Peyer's patch (tissue), 4 donors: ENCODE results near the gene RPL18A. TPM values are rescaled to one million over a fixed set of nuclear protein-coding genes. Genes with fewer than 3 reads are reported as not detected.

Source experiments
- DNase-seq, 3 donors: peaks; one replicate each; pipeline ENCODE4 v3.0.0-alpha.2; 2017 to 2019
- H3K27ac ChIP-seq, 4 donors: fragments of 200-600 bp; sonication (generic); one replicate each; pipeline ENCODE4 v1.5.1; 2016 to 2019
- H3K27me3 ChIP-seq, 2 donors: fragments of 200-600 bp; sonication (generic); one replicate each; pipeline ENCODE4 v1.5.1; 2019
- H3K36me3 ChIP-seq, 3 donors: fragments of 200-600 bp; sonication (generic); one replicate each; pipeline ENCODE4 v1.5.1; 2016 to 2019
- H3K4me1 ChIP-seq, 4 donors: fragments of 200-600 bp; sonication (generic); one replicate each; pipeline ENCODE4 v1.5.1; 2016 to 2019
- H3K4me3 ChIP-seq, 4 donors: fragments of 200-600 bp; sonication (generic); 1 replicate in 3 of 4; 2 replicates in 1 of 4; pipeline ENCODE4 v1.5.1; 2016 to 2019; ENCODE audit warnings: mild to moderate bottlenecking in 1 of 4
- H3K9me3 ChIP-seq, 4 donors: fragments of 200-600 bp; sonication (generic); one replicate each; pipeline ENCODE4 v1.5.1; 2016 to 2019; ENCODE audit warnings: mild to moderate bottlenecking in 1 of 4
- CTCF ChIP-seq, 6 experiments: fragments of 450-650 bp in 4 of 6; fragments of 200-600 bp in 2 of 6; sonication (generic) in 1 of 6; IDR thresholded peaks; one replicate each; pipeline ENCODE4 v1.5.1; 2017 to 2019; ENCODE audit warnings: antibody characterized with exemption in 6 of 6, mild to moderate bottlenecking in 3 of 6, moderate library complexity in 1 of 6
- POLR2A ChIP-seq, 2 donors: fragments of 450-650 bp; IDR thresholded peaks; one replicate each; pipeline ENCODE4 v1.5.1; 2017; ENCODE audit warnings: antibody characterized with exemption in 2 of 2, mild to moderate bottlenecking in 2 of 2, moderate library complexity in 2 of 2
- total RNA-seq, 4 donors: library from RNA; depleted of rRNA; stranded (reverse); fragments of >200 nt; gene quantifications; one replicate each; pipeline ENCODE4 v1.1.0, GENCODE V29; 2016

RPL18A gene
- total RNA-seq, 4 donors from 2014 or later, result 456 to 824 (median 599) TPM

GRCh38 chr19:17837972-17838371, 21.7 kb upstream of the RPL18A start:
- Histone ChIP-seq H3K4me1 (peaks cover 0 to 13% (median 0%) of the 10 kb centered on the region in 4 donors), H3K36me3 (peaks cover 0 to 5% (median 0%) of the 10 kb centered on the region in 3 donors), H3K4me3 (no peak overlapping the region), H3K27me3 (no peaks in the 10 kb centered on the region), H3K9me3 (no peaks in the 10 kb centered on the region), H3K27ac (no peak overlapping the region)
- TF ChIP-seq POLR2A (IDR thresholded peaks at IDR 0.05) (no peak), CTCF (IDR thresholded peaks at IDR 0.05) (no peak)
- DNase-seq, result no peak

- peaks cover 0 to 13% (median 1%) of the 10 kb centered on the region in 4 donors for H3K4me1 ChIP-seq
- peaks cover 0 to 5% (median 0%) of the 10 kb centered on the region in 3 donors for H3K36me3 ChIP-seq
- no peak overlapping the region for H3K4me3 ChIP-seq
- no peak overlapping the region for H3K27ac ChIP-seq
- no peak for DNase-seq
- H3K9me3 ChIP-seq, result no peaks in the 10 kb centered on the region
- H3K27me3 ChIP-seq, result no peaks in the 10 kb centered on the region
- TF ChIP-seq POLR2A (IDR thresholded peaks at IDR 0.05) (no peak), CTCF (IDR thresholded peaks at IDR 0.05) (no peak)
Observed at GRCh38 chr19:17840019-17840418, 19.7 kb upstream of the RPL18A start.

- Histone ChIP-seq H3K27ac (no peak overlapping the region), H3K27me3 (no peaks in the 10 kb centered on the region), H3K4me1 (peaks cover 0 to 13% (median 5%) of the 10 kb centered on the region in 4 donors), H3K9me3 (no peaks in the 10 kb centered on the region), H3K36me3 (peaks cover 0 to 5% (median 0%) of the 10 kb centered on the region in 3 donors), H3K4me3 (peak overlapping the region in 2 of 4 donors; percentile 21 to 23)
- TF ChIP-seq CTCF (IDR thresholded peaks at IDR 0.05) (no peak), POLR2A (IDR thresholded peaks at IDR 0.05) (no peak)
- no peak for DNase-seq
Observed at GRCh38 chr19:17841371-17841809, 18.3 kb upstream of the RPL18A start.

- Histone ChIP-seq H3K36me3 (peaks cover 0 to 5% (median 0%) of the 10 kb centered on the region in 3 donors), H3K9me3 (no peaks in the 10 kb centered on the region), H3K27me3 (no peaks in the 10 kb centered on the region), H3K27ac (no peak overlapping the region), H3K4me3 (peak overlapping the region in 2 of 4 donors; percentile 21 to 23), H3K4me1 (peaks cover 0 to 19% (median 5%) of the 10 kb centered on the region in 4 donors)
- DNase-seq, result peak; percentile 27 to 75 (median 71)
- no peak for TF ChIP-seq CTCF (IDR thresholded peaks at IDR 0.05)
- no peak for TF ChIP-seq POLR2A (IDR thresholded peaks at IDR 0.05)
Observed at GRCh38 chr19:17841810-17842662, 17.7 kb upstream of the RPL18A start.

- Histone ChIP-seq H3K4me3 (peak overlapping the region in 1 of 4 donors; percentile 8), H3K27me3 (no peaks in the 10 kb centered on the region), H3K27ac (no peak overlapping the region), H3K4me1 (peaks cover 0 to 24% (median 6%) of the 10 kb centered on the region in 4 donors), H3K36me3 (peaks cover 0 to 5% (median 0%) of the 10 kb centered on the region in 3 donors), H3K9me3 (no peaks in the 10 kb centered on the region)
- DNase-seq, result no peak
- TF ChIP-seq CTCF (IDR thresholded peaks at IDR 0.05), result no peak
Observed at GRCh38 chr19:17842663-17843291, 16.9 kb upstream of the RPL18A start.
